ENCODE measurements around the gene ZBTB40. TPM values are rescaled to one million over a fixed set of nuclear protein-coding genes. Genes with fewer than 3 reads are reported as not detected.

Gene ZBTB40
- total RNA-seq, 2 experiments from 2014 or later: 17.2 to 19.0 TPM

DNA sequence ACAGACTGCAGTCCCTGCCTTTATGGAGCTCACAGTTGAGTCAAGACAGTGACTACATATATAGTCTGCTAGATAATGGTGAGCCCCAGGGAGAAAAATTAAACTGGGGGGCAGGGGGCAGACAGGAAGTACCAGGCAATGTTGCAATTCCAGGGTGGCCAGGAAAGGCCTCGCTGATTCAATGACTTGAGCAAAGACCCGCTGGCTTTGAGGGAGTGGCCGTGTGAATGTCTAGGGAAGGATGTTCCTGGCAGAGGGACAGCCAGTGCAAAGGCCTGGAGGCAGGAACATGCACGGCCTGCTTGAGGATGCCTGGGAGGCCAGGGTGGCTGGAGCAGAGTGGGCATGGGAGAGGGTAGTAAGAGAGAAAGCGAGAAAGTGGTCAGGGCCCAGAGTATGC is 88.7 kb downstream of the ZBTB40 start:
- Mint-ChIP-seq H3K4me1 (peaks cover 8% of the 10 kb centered on the region), H3K27ac (no peak overlapping the region), H3K27me3 (no peaks in the 10 kb centered on the region), H3K4me3 (no peak overlapping the region), H3K36me3 (no peaks in the 10 kb centered on the region), H3K9me3 (ENCODE audit: low read depth) (no peaks in the 10 kb centered on the region)
- CTCF ChIA-PET: no interaction called here
- DNase-seq: no peak
- no peak for ATAC-seq

DNA sequence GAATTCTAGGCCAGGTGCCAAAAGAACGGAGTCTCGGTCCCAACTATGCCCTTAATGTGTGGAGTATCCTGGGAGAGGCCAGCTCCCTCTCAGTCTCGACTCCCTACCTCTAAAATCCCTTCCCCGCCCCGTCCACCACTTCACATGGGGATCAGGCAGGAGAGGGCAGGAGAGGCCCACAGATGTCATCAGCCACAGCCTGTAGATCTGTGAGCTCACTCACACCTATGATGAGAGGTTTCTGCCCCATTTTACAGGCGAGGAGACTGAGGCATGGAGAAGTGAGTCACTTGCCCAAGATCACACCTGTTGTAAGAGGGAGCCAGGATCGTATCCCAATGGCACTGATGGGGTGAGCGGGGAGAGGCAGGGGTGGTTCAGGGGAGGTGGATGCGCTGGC is 91.2 kb downstream of the ZBTB40 start:
- H3K4me3 Mint-ChIP-seq: no peak overlapping the region
- CTCF ChIA-PET: no interaction called here
- H3K9me3 Mint-ChIP-seq (ENCODE audit: low read depth): no peaks in the 10 kb centered on the region
- peaks cover 8% of the 10 kb centered on the region for H3K4me1 Mint-ChIP-seq
- DNase-seq (no peak), ATAC-seq (no peak)
- H3K27ac Mint-ChIP-seq: no peak overlapping the region
- H3K27me3 Mint-ChIP-seq: peaks cover 12% of the 10 kb centered on the region
- no peaks in the 10 kb centered on the region for H3K36me3 Mint-ChIP-seq

DNA sequence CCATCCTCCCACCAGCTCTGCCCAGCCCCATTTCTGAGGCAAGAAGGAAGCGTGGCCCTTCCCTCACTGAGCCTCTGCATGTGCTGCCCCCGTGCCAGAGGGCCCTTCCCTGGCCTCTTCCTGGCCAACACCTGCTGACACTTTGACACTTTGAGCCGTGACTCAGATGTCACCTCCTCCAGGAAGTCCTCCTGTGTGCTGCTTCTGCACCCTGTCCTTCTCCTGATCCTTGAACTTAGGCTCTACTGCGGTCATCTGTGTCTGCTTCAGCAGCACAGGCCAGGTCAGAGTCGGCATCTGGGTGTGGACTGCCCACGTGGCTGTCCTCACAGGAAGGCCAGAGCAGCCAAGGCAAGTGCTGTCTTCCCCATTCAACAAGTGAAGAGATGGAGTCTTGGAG is 92.0 kb downstream of the ZBTB40 start:
- no peak for ATAC-seq
- no peak for DNase-seq
- H3K27me3 Mint-ChIP-seq: peaks cover 14% of the 10 kb centered on the region
- no peak overlapping the region for H3K4me3 Mint-ChIP-seq
- peaks cover 8% of the 10 kb centered on the region for H3K4me1 Mint-ChIP-seq
- CTCF ChIA-PET: no interaction called here
- H3K9me3 Mint-ChIP-seq (ENCODE audit: low read depth): no peaks in the 10 kb centered on the region
- H3K36me3 Mint-ChIP-seq: no peaks in the 10 kb centered on the region
- no peak overlapping the region for H3K27ac Mint-ChIP-seq

DNA sequence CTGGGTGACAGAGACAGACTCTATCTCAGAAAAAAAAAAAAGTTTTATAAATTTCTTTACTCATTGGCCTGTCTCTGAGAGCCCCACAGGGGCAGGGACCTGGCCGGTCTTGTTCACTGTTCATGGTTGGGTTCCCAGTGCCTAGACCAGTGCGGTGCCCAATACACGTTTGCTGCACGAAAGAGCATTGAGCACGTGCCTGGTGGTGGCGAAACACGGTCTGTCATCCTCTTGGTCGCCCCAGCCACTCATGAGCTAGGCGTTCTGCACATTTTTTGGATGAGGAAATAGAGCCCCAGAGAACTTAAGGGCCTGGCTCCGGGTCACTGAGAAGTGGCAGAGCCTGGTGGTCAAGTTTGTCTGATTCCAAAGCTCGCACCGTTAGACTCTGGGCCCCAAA is 93.0 kb downstream of the ZBTB40 start:
- Mint-ChIP-seq H3K9me3 (ENCODE audit: low read depth) (no peaks in the 10 kb centered on the region), H3K27me3 (peaks cover 19% of the 10 kb centered on the region), H3K4me3 (no peak overlapping the region), H3K4me1 (peaks cover 1% of the 10 kb centered on the region), H3K27ac (no peak overlapping the region), H3K36me3 (no peaks in the 10 kb centered on the region)
- no peak for DNase-seq
- CTCF ChIA-PET: no interaction called here
- ATAC-seq: no peak

DNA sequence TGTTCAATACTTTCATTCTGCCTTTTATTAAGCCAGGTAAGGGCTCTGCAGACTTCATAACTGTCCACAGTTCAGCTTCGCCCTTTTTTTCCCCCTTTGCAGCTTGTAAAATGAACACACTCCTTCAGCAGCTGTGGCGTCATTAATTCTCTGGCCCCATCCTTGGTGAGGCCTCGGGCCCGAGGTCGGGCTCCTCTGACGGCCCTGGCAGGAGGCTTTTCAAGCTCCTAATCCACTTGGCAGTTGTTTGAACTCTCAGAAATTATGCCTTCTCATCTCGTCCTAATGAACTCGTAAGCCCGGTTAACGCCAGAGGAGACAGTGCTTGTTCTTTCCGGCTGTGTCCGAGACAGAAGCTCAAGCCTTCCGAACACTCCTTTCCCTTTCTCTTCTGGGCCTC is 93.5 kb downstream of the ZBTB40 start:
- Mint-ChIP-seq H3K27ac (no peak overlapping the region), H3K4me1 (no peaks in the 10 kb centered on the region), H3K27me3 (peaks cover 19% of the 10 kb centered on the region), H3K36me3 (no peaks in the 10 kb centered on the region), H3K4me3 (no peak overlapping the region), H3K9me3 (ENCODE audit: low read depth) (no peaks in the 10 kb centered on the region)
- ATAC-seq (no peak), DNase-seq (no peak)
- CTCF ChIA-PET: no interaction called here

DNA sequence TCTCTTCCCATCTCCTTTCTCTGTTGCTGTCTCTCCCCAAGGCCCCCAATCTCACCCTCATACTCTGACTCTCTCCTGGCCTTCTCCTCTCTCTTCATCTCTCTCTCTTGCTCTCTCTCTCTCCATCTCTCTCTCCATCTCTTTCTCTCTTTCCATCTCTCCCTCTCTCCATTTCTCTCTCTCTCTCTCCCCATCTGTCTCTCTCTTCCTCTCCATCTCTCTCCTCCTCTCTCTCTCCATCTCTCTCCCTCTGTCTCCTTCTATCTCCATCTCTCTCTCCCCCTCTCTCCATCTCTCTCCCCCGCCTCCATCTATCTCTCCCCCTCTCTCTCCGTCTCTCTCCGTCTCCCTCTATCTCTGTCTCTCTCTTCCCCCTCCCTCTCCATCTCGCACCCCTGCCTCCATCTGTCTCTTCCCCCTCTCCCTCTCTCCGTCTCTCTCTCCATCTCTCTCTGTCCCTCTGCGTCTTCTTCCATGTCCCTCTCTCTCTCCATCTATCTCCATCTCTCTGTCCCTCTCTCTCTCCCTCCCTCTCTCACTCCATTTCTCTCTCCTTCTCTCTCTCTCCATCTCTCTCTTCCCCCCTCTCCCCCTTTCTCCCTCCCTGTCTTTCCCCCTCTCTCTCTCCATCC is 95.7 kb downstream of the ZBTB40 start:
- DNase-seq (no peak), ATAC-seq (no peak)
- no peaks in the 10 kb centered on the region for H3K36me3 Mint-ChIP-seq
- H3K27ac Mint-ChIP-seq: no peak overlapping the region
- CTCF ChIA-PET: no interaction called here
- H3K4me1 Mint-ChIP-seq: no peaks in the 10 kb centered on the region
- peaks cover 19% of the 10 kb centered on the region for H3K27me3 Mint-ChIP-seq
- no peaks in the 10 kb centered on the region for H3K9me3 Mint-ChIP-seq (ENCODE audit: low read depth)
- no peak overlapping the region for H3K4me3 Mint-ChIP-seq

DNA sequence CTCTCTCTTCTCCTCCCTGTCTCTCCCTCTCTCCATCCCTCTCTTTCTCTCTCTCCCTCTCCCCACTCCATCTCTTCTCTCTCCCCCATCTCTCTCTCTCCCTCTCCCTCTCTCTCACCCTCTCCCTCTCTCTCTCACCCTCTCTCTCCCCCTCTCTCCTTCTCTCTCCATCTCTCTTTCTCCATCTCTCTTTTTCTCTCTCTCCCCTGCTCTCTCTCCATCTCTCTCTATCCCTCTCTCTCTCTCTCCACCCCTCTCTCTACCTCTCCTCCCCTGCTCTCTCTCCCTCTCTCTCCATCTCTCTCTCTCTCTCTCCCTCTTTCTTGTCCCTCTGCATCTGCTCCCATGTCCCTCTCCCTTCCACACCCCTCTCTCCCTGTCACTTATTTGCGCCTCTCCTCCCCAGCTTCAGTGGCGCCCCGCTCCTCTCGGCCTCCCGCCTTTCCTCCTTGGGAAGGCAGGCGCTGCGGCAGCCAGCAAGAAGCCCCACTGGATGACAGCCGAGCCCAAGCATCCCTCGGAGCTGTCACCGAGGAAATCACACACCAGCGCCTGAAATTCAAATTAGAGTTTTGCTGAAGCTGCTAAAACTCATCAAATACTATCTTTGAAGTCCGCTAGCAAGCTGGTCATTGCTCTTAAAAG is 96.3 kb downstream of the ZBTB40 start:
- peaks cover 20% of the 10 kb centered on the region for H3K27me3 Mint-ChIP-seq
- H3K4me1 Mint-ChIP-seq: no peaks in the 10 kb centered on the region
- H3K36me3 Mint-ChIP-seq: no peaks in the 10 kb centered on the region
- H3K27ac Mint-ChIP-seq: no peak overlapping the region
- DNase-seq (no peak), ATAC-seq (no peak)
- no peaks in the 10 kb centered on the region for H3K9me3 Mint-ChIP-seq (ENCODE audit: low read depth)
- CTCF ChIA-PET: no interaction called here
- H3K4me3 Mint-ChIP-seq: no peak overlapping the region

DNA sequence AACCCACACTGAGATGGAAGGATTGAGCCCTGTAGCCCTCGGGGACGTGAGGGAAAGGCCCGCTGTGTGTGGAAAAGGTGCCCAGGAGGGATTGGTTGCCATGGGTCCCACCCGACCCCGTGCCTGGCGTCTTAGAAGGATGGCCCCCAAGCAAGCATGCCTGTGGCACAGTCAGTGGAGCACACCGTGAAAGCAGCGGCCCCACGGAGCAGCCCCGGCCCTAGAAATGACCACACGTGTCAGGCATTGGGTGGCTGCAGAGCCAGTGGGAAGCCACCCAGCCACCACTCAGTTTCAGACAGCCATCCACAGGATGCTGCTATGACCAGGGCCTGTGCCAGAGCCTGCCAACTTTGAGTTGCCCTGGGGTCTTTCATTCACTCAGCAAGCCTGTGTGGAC is 98.4 kb downstream of the ZBTB40 start:
- peaks cover 20% of the 10 kb centered on the region for H3K27me3 Mint-ChIP-seq
- no peaks in the 10 kb centered on the region for H3K9me3 Mint-ChIP-seq (ENCODE audit: low read depth)
- no peak overlapping the region for H3K27ac Mint-ChIP-seq
- H3K4me1 Mint-ChIP-seq: no peaks in the 10 kb centered on the region
- H3K4me3 Mint-ChIP-seq: no peak overlapping the region
- H3K36me3 Mint-ChIP-seq: no peaks in the 10 kb centered on the region
- ATAC-seq: no peak
- CTCF ChIA-PET: no interaction called here
- DNase-seq: no peak

DNA sequence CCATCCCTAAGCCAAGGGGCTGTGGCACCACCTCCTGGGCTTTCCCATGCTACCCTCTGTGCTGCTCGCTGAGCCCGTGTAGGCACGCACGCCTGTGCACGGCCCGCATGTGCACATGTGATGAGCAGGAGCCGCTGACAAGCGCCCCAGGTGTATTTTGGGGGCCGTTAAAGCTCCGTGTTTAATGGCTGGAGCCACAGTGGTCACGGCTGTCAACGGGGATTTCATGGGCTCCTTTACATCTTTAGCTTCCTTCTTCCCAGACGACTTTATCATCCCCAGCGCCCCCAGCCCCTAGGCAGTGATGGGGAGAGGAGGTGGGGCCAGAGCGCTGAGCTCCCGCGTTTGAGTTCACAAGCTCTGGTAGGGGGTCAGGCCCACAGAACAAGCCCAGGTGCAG is 99.9 kb downstream of the ZBTB40 start:
- CTCF ChIA-PET: no interaction called here

DNA sequence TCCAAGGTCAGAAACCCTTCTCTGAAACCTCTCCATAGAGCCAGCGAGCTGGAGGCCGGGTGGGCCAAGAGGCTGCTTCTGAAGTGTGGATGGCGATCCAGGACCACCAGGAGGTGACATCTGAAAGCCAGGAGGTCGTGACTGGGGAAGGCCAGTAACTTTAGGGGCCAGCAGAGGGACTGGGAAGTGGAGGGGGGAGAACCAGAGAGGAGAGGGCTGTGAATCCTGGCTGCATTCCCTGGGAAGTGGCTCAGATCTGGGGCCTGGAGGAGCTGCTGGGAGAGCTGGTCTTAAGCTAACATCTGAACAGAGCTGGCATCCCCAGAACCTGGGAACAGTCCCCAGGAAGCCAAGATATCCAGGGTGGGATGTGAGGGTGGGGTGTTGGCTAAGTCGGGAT is 100.4 kb downstream of the ZBTB40 start:
- H3K27ac Mint-ChIP-seq: no peak overlapping the region
- DNase-seq (no peak), ATAC-seq (no peak)
- CTCF ChIA-PET: no interaction called here
- H3K36me3 Mint-ChIP-seq: no peaks in the 10 kb centered on the region
- no peaks in the 10 kb centered on the region for H3K4me1 Mint-ChIP-seq
- peaks cover 30% of the 10 kb centered on the region for H3K27me3 Mint-ChIP-seq
- H3K9me3 Mint-ChIP-seq (ENCODE audit: low read depth): no peaks in the 10 kb centered on the region
- H3K4me3 Mint-ChIP-seq: no peak overlapping the region

More for the DNA sequence above, 99.9 kb downstream of the ZBTB40 start:
- Mint-ChIP-seq H3K4me3 (no peak overlapping the region), H3K27ac (no peak overlapping the region), H3K36me3 (no peaks in the 10 kb centered on the region), H3K9me3 (ENCODE audit: low read depth) (no peaks in the 10 kb centered on the region), H3K4me1 (no peaks in the 10 kb centered on the region), H3K27me3 (peaks cover 29% of the 10 kb centered on the region)
- no peak for ATAC-seq
- no peak for DNase-seq

DNA sequence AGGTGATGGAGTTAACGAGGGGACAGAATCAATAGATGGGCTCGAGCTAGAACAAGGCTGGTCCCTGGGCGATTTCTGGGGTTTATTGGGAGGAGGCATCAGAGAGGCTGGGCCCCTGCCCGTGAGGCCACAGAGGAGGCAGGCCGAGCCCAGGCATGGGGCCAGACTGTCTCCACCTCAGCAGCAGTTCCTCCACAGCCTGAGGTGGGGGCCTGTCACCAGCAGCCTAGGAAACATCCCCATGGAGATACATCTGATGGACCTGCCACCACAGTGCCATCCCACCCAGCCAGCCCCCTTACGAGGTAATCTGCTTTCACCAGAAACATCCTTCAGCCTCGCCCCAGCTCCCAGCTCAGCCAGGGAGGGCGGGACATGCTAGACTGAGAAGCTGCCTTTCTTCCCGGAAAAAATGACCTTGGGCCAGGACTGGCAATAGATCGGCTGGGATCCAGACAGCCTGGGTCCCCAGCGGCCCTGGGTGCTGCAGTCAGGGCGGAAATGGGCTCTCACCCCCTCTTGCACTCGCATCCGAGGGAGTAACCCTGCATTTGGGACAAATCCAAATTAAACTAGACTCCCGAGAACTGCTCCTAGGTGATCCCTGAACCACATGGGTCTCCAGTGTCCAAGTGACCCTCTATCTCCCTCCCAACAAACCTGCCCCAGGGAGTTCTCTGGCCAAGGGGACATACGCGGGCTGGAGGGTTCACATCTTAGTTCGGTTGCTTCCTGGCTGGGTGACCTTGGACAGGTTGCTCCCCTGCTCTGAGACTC is 101.6 kb downstream of the ZBTB40 start:
- no peak overlapping the region for H3K4me3 Mint-ChIP-seq
- H3K27me3 Mint-ChIP-seq: peaks cover 28% of the 10 kb centered on the region
- DNase-seq (no peak), ATAC-seq (no peak)
- no peak overlapping the region for H3K27ac Mint-ChIP-seq
- CTCF ChIA-PET: no interaction called here
- H3K9me3 Mint-ChIP-seq (ENCODE audit: low read depth): no peaks in the 10 kb centered on the region
- no peaks in the 10 kb centered on the region for H3K36me3 Mint-ChIP-seq
- no peaks in the 10 kb centered on the region for H3K4me1 Mint-ChIP-seq

DNA sequence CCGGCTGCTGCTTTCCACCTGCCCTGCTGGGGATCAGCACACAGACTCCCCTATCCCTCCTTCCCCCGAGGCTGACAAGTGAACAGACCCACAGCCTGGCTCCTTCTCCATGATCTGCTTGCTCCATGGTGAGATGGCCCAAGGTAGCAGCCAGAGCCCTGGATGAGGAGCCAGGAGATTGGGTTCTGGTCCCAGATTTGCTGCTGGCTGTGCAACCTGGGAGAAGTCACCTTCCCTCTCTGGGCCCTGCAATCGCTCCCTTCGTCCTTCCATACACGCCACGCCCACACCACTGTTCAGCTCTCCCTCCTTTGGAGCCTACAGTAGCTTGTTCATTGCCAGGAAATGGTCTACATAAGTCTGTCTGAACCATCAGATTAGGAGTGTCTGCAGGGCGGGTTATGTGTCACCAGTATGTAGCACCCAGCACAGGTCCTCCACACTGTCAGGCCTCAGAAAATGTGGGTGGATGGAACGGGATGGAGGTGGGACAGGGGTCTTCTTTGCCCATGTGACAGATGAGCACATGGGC is 102.4 kb downstream of the ZBTB40 start:
- ATAC-seq (no peak), DNase-seq (no peak)
- CTCF ChIA-PET: no interaction called here
- no peaks in the 10 kb centered on the region for H3K36me3 Mint-ChIP-seq
- no peak overlapping the region for H3K4me3 Mint-ChIP-seq
- peaks cover 27% of the 10 kb centered on the region for H3K27me3 Mint-ChIP-seq
- H3K9me3 Mint-ChIP-seq (ENCODE audit: low read depth): no peaks in the 10 kb centered on the region
- H3K27ac Mint-ChIP-seq: no peak overlapping the region
- no peaks in the 10 kb centered on the region for H3K4me1 Mint-ChIP-seq

DNA sequence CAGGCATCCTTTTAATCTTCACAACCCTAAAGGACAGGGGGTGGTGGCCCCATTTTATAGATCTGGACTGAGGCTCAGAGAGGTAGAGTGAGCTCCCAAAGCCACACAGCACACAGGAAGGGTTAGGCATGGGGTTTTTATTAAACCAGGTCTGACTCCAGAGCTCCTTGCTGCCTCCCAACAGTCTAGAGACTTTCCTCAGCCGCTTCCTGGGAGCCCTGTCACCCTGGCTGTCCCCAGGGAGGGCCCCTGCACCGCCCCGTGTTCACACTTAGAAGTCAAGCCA is 103.7 kb downstream of the ZBTB40 start:
- Mint-ChIP-seq H3K4me1 (no peaks in the 10 kb centered on the region), H3K4me3 (no peak overlapping the region), H3K36me3 (no peaks in the 10 kb centered on the region), H3K27ac (no peak overlapping the region), H3K9me3 (ENCODE audit: low read depth) (no peaks in the 10 kb centered on the region), H3K27me3 (peaks cover 27% of the 10 kb centered on the region)
- DNase-seq (no peak), ATAC-seq (no peak)
- CTCF ChIA-PET: no interaction called here

DNA sequence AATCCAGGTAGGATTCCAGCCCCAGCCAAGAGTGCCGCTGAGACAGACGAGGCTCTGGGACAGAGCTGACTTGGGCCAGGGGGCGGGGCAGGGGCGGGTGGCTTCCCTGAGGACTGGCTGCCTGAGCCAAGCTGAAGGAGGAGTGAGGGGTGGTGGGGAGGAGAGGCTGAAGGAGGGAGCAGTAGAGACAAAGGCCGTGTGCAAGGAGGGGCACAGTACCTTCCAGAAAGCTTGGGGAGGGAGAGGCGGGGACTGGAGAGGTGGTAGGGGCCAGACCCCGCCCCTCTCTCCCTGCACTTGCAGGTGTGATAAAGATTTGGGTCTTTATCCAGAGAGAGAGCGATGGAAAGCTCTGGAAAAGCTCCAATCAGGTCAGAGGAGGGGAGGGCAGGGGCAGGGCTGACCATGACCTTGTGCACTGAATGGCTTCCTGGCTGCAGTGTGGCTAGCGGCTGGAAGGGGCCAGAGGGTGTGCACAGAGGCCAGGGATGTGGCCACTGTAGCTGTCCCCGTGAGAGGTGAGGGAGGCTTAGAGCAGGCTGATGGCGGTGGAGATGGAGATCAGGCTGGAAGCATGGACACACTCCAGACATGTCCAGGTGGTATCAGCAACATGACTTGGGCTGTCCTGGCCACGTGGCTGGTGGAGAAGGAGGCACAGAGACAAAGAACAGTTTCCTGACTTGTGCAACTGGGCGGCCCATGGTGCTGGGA is 104.9 kb downstream of the ZBTB40 start:
- Mint-ChIP-seq H3K36me3 (no peaks in the 10 kb centered on the region), H3K9me3 (ENCODE audit: low read depth) (no peaks in the 10 kb centered on the region), H3K4me3 (no peak overlapping the region), H3K27ac (no peak overlapping the region), H3K27me3 (peaks cover 34% of the 10 kb centered on the region), H3K4me1 (no peaks in the 10 kb centered on the region)
- CTCF ChIA-PET: no interaction called here
- no peak for ATAC-seq
- no peak for DNase-seq
